ENCODE results near the gene LTBR. TPM values are rescaled to one million over a fixed set of nuclear protein-coding genes. Genes with fewer than 3 reads are reported as not detected.

The LTBR gene
- total RNA-seq, 2 donors from 2014 or later = 186 to 264 TPM

DNA sequence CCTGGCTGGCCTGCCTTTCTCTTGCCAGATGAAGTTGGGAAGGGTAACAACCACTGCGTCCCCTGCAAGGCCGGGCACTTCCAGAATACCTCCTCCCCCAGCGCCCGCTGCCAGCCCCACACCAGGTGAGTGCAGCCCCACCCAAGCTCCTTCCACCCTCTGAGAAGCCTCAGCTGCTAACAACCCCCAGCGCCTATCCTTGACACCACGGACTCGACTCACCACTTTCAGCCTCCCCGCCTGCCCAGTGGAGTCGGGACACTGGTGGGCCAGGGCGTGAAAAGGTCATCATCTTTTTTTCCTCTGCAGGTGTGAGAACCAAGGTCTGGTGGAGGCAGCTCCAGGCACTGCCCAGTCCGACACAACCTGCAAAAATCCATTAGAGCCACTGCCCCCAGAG is 2.1 kb downstream of the LTBR start:
- TF ChIP-seq POLR2AphosphoS5 (IDR thresholded peaks at IDR 0.05) (no peak), POLR2A (IDR thresholded peaks at IDR 0.05) (no peak)
- TF ChIP-seq, protein P1, sequence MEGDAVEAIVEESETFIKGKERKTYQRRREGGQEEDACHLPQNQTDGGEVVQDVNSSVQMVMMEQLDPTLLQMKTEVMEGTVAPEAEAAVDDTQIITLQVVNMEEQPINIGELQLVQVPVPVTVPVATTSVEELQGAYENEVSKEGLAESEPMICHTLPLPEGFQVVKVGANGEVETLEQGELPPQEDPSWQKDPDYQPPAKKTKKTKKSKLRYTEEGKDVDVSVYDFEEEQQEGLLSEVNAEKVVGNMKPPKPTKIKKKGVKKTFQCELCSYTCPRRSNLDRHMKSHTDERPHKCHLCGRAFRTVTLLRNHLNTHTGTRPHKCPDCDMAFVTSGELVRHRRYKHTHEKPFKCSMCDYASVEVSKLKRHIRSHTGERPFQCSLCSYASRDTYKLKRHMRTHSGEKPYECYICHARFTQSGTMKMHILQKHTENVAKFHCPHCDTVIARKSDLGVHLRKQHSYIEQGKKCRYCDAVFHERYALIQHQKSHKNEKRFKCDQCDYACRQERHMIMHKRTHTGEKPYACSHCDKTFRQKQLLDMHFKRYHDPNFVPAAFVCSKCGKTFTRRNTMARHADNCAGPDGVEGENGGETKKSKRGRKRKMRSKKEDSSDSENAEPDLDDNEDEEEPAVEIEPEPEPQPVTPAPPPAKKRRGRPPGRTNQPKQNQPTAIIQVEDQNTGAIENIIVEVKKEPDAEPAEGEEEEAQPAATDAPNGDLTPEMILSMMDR (IDR thresholded peaks at IDR 0.05) = no peak
- 75% methylated on average over 11 of the region's 11 CpGs for WGBS
- H3K4me3 ChIP-seq = no peak overlapping the region
- H3K27me3 ChIP-seq (replicated peaks; ENCODE audit: insufficient read depth) = no peaks in the 10 kb centered on the region
- H3K4me1 ChIP-seq (replicated peaks) = peaks cover 28% of the 10 kb centered on the region
- intact Hi-C loops (cut with DNase I) = no loop called here
- no peaks in the 10 kb centered on the region for H3K9me3 ChIP-seq
- H3K27ac ChIP-seq = peak overlapping the region in 1 of 2 donors; percentile 49
- DNase-seq (ENCODE audit: low spot score) = no peak
- H3K36me3 ChIP-seq = no peaks in the 10 kb centered on the region

DNA sequence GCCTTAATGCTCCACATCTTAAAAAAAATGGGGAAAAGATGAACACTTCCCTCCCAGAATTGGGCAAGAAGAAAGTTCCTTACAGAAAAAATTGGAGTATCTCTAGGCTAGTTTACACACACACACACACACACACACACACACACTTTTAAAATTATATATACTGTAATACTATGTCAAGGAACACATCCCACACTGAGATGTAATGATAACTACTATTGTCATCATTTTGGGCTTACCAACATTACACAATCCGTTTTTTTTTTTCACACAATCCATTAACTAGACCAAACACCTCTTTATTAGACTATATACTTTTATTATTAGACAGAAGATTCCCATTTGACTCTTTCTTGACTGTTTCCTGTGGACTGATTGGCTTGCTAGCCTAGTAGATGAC is 2.5 kb downstream of the LTBR start:
- Histone ChIP-seq H3K4me1 (replicated peaks) (peaks cover 28% of the 10 kb centered on the region), H3K36me3 (no peaks in the 10 kb centered on the region), H3K27ac (peak overlapping the region; percentile 12 to 49), H3K4me3 (no peak overlapping the region), H3K27me3 (replicated peaks; ENCODE audit: insufficient read depth) (no peaks in the 10 kb centered on the region), H3K9me3 (no peaks in the 10 kb centered on the region)
- intact Hi-C loops (cut with DNase I) = no loop called here
- DNase-seq (ENCODE audit: low spot score) = no peak
- WGBS = 28% methylated on average over 1 of the region's 1 CpG
- TF ChIP-seq, protein P1 (IDR thresholded peaks at IDR 0.05) = no peak
- TF ChIP-seq POLR2AphosphoS5 (IDR thresholded peaks at IDR 0.05) (no peak), POLR2A (IDR thresholded peaks at IDR 0.05) (no peak)

DNA sequence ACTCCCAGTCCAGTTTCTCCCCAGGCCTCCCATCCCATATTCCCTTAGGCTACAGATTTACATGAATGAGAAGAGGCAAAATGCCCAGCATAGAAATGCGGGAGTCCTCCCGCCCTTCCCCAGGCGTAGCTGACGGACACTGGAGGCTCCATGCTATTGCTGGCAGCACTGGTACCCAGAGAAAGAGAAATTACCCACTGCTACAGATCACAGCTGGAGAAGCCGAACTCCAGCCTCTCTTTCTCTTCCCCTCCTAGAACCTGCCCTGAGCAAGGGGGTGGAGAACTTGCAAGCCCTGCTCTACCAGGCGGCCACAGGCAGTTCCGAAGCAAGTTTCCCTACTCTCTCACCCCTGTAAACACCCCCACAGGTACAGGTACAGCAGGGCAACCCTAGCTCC is 3.6 kb downstream of the LTBR start:
- peaks cover 28% of the 10 kb centered on the region for H3K4me1 ChIP-seq (replicated peaks)
- TF ChIP-seq, protein P1 (IDR thresholded peaks at IDR 0.05) = no peak
- TF ChIP-seq POLR2AphosphoS5 (IDR thresholded peaks at IDR 0.05) = no peak
- TF ChIP-seq POLR2A (IDR thresholded peaks at IDR 0.05) = no peak
- DNase-seq (ENCODE audit: low spot score) = peak; percentile 5
- no peak overlapping the region for H3K4me3 ChIP-seq
- no peaks in the 10 kb centered on the region for H3K36me3 ChIP-seq
- no peaks in the 10 kb centered on the region for H3K9me3 ChIP-seq
- peak overlapping the region; percentile 42 to 56 for H3K27ac ChIP-seq
- H3K27me3 ChIP-seq (replicated peaks; ENCODE audit: insufficient read depth) = no peaks in the 10 kb centered on the region
- intact Hi-C loops (cut with DNase I) = no loop called here
- WGBS = 73% methylated on average over 7 of the region's 7 CpGs

DNA sequence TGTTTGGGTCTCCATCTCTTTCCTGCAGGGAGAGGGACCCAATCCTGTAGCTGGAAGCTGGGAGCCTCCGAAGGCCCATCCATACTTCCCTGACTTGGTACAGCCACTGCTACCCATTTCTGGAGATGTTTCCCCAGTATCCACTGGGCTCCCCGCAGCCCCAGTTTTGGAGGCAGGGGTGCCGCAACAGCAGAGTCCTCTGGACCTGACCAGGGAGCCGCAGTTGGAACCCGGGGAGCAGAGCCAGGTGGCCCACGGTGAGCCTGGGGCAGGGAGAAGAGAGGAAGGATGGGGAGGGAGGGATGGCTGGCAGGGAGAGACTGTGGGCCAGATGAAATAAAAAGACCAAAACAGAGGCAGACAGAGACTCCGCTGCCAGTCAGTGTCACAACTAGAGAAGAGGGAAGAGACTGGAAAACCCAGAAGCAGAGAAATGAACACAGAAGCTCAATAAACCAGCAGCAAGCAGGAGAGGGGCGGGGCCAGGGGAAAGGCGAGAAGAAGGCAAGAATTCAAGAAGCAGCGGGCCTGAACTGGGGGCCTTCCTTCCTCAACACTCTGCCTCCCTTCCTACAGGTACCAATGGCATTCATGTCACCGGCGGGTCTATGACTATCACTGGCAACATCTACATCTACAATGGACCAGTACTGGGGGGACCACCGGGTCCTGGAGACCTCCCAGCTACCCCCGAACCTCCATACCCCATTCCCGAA is 6.3 kb downstream of the LTBR start:
- Histone ChIP-seq H3K36me3 (no peaks in the 10 kb centered on the region), H3K4me3 (no peak overlapping the region), H3K4me1 (replicated peaks) (peaks cover 12% of the 10 kb centered on the region), H3K27ac (peak overlapping the region; percentile 30 to 74), H3K9me3 (no peaks in the 10 kb centered on the region), H3K27me3 (replicated peaks; ENCODE audit: insufficient read depth) (no peaks in the 10 kb centered on the region)
- 63% methylated on average over 15 of the region's 15 CpGs for WGBS
- DNase-seq (ENCODE audit: low spot score) = peak; percentile 21
- intact Hi-C loops (cut with DNase I) = no loop called here
- TF ChIP-seq, protein P1 (IDR thresholded peaks at IDR 0.05) = no peak
- TF ChIP-seq POLR2AphosphoS5 (IDR thresholded peaks at IDR 0.05) (no peak), POLR2A (IDR thresholded peaks at IDR 0.05) (no peak)

DNA sequence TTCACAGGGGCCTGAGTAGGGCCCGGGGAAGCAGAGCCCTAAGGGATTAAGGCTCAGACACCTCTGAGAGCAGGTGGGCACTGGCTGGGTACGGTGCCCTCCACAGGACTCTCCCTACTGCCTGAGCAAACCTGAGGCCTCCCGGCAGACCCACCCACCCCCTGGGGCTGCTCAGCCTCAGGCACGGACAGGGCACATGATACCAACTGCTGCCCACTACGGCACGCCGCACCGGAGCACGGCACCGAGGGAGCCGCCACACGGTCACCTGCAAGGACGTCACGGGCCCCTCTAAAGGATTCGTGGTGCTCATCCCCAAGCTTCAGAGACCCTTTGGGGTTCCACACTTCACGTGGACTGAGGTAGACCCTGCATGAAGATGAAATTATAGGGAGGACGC is 7.1 kb downstream of the LTBR start:
- no peaks in the 10 kb centered on the region for H3K36me3 ChIP-seq
- H3K4me3 ChIP-seq = no peak overlapping the region
- no peaks in the 10 kb centered on the region for H3K27me3 ChIP-seq (replicated peaks; ENCODE audit: insufficient read depth)
- intact Hi-C loops (cut with DNase I) = no loop called here
- no peaks in the 10 kb centered on the region for H3K9me3 ChIP-seq
- peaks cover 8% of the 10 kb centered on the region for H3K4me1 ChIP-seq (replicated peaks)
- WGBS = 79% methylated on average over 17 of the region's 17 CpGs
- peak overlapping the region; percentile 30 to 74 for H3K27ac ChIP-seq
- TF ChIP-seq POLR2A (IDR thresholded peaks at IDR 0.05) = no peak
- TF ChIP-seq, protein P1 (IDR thresholded peaks at IDR 0.05) = no peak
- TF ChIP-seq POLR2AphosphoS5 (IDR thresholded peaks at IDR 0.05) = no peak
- DNase-seq (ENCODE audit: low spot score) = no peak

Measured in prostate gland (tissue), 2 donors.